Ramos (cell line): Measurements from ENCODE around the gene GATC.
"Not testable (repeated sequence)": the region's sequence is repeated elsewhere in the genome, so short reads cannot be mapped to it uniquely, and the experiment has no call there.

Experiments
- in situ Hi-C: fragments of 300-500 bp; cut with MboI; formaldehyde crosslinking; loops from one replicate; pipeline ENCODE4 v1.14.3; 2022; ENCODE audit warnings: low sequenced_read_pairs; ENCODE audit not compliant: unreplicated experiment

Gene GATC

GRCh38 chr12:120432772-120433525 lies 13.3 kb upstream of the GATC start:
- in situ Hi-C loops = loop anchor here (10.0 kb wide), 1 partner anchor 108 kb away; the partner anchor contains the start of gene PLA2G1B

- in situ Hi-C loops = loop anchor here (10.0 kb wide), 1 partner anchor 113 kb away; the partner anchor contains the start of gene PLA2G1B
Observed at GRCh38 chr12:120437735-120438494, 8.3 kb upstream of the GATC start, which contains the start of gene COX6A1. Gene COX6A1 (plus strand): TSS chr12:120438113. CDS start chr12:120438127, 14 bp downstream.

- in situ Hi-C loops = loop anchor here (10.0 kb wide), 1 partner anchor 114 kb away; the partner anchor contains the start of gene PLA2G1B
Observed at GRCh38 chr12:120438495-120439198, 7.6 kb upstream of the GATC start.

GRCh38 chr12:120439646-120440247 lies 6.5 kb upstream of the GATC start:
- in situ Hi-C loops = loop anchor here (10.0 kb wide), 1 partner anchor 115 kb away; the partner anchor contains the start of gene PLA2G1B

GRCh38 chr12:120444676-120445075 lies 1.6 kb upstream of the GATC start:
- in situ Hi-C loops = no loop called here

- in situ Hi-C loops = not testable (repeated sequence)
Observed at GRCh38 chr12:120446844-120447178, 567 bp downstream of the GATC start.

GRCh38 chr12:120447992-120448391 lies 1.7 kb downstream of the GATC start:
- in situ Hi-C loops = no loop called here

GRCh38 chr12:120452524-120452923 lies 6.3 kb downstream of the GATC start:
- in situ Hi-C loops = not testable (repeated sequence)

GRCh38 chr12:120453060-120453750 lies 7.0 kb downstream of the GATC start:
- in situ Hi-C loops = no loop called here

- in situ Hi-C loops = no loop called here
Observed at GRCh38 chr12:120453977-120454376, 7.7 kb downstream of the GATC start.

- in situ Hi-C loops = no loop called here
Observed at GRCh38 chr12:120455302-120455701, 9.1 kb downstream of the GATC start.

GRCh38 chr12:120457133-120457532 lies 10.9 kb downstream of the GATC start:
- in situ Hi-C loops = no loop called here

- in situ Hi-C loops = no loop called here
Observed at GRCh38 chr12:120460157-120460556, 13.9 kb downstream of the GATC start.

- in situ Hi-C loops = no loop called here
Observed at GRCh38 chr12:120462099-120462640, 15.9 kb downstream of the GATC start.

- in situ Hi-C loops = no loop called here
Observed at GRCh38 chr12:120463712-120464111, 17.5 kb downstream of the GATC start.

GRCh38 chr12:120465756-120466155 lies 19.5 kb downstream of the GATC start:
- in situ Hi-C loops = no loop called here

- in situ Hi-C loops = no loop called here
Observed at GRCh38 chr12:120466560-120467315, 20.5 kb downstream of the GATC start.

GRCh38 chr12:120467439-120467838 lies 21.2 kb downstream of the GATC start:
- in situ Hi-C loops = no loop called here
